ENCODE measurements around the gene SDHAF4.

DNA sequence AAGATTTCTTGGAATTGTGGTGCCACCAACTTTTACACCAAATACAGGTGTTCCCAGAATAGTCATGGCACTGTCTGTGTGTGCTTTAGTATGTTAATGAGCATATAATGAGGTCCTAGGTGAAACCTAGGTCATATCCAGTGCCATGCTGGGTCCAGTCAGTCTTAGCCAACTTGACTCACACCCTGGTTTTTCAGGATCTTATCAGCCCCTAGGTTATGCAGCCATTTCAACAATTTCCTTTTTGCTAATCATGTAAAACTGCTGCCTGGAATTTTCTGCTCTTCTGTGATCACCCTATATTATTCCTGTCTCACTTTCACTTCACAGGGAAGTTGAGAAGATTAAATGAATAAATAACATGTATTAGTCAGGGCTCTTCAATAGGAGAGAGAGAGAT is 23.7 kb downstream of the SDHAF4 start:
- TF ChIP-seq, protein P1, sequence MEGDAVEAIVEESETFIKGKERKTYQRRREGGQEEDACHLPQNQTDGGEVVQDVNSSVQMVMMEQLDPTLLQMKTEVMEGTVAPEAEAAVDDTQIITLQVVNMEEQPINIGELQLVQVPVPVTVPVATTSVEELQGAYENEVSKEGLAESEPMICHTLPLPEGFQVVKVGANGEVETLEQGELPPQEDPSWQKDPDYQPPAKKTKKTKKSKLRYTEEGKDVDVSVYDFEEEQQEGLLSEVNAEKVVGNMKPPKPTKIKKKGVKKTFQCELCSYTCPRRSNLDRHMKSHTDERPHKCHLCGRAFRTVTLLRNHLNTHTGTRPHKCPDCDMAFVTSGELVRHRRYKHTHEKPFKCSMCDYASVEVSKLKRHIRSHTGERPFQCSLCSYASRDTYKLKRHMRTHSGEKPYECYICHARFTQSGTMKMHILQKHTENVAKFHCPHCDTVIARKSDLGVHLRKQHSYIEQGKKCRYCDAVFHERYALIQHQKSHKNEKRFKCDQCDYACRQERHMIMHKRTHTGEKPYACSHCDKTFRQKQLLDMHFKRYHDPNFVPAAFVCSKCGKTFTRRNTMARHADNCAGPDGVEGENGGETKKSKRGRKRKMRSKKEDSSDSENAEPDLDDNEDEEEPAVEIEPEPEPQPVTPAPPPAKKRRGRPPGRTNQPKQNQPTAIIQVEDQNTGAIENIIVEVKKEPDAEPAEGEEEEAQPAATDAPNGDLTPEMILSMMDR (conservative IDR thresholded peaks at IDR 0.05 in 1 of 2, IDR thresholded peaks at IDR 0.05 in 1 of 2; ENCODE audit: low read depth in 1 of 2, low read length in 2 of 2), result no peak
- no peak for TF ChIP-seq EZH2 (IDR thresholded peaks at IDR 0.05; ENCODE audit: low read length, missing control alignments)
